Ovary (tissue), 3 donors: ENCODE data around the gene RERE.

ENCODE experiments used
- EP300 ChIP-seq: sonication (generic); formaldehyde crosslinking; IDR thresholded peaks from one replicate; pipeline ENCODE4 v1.6.1; 2017; ENCODE audit warnings: antibody characterized with exemption
- TF ChIP-seq, protein P1 (sequence below), 3 donors: fragments of 450-650 bp in 2 of 3; fragments of 200-600 bp in 1 of 3; IDR thresholded peaks; one replicate each; pipeline versions ENCODE4 v1.5.1 to v1.8.0; 2016 to 2022; ENCODE audit warnings: antibody characterized with exemption in 3 of 3, mild to moderate bottlenecking in 1 of 3
- donor health status: DM: no; HTN: no; CAD: no.

DNA sequence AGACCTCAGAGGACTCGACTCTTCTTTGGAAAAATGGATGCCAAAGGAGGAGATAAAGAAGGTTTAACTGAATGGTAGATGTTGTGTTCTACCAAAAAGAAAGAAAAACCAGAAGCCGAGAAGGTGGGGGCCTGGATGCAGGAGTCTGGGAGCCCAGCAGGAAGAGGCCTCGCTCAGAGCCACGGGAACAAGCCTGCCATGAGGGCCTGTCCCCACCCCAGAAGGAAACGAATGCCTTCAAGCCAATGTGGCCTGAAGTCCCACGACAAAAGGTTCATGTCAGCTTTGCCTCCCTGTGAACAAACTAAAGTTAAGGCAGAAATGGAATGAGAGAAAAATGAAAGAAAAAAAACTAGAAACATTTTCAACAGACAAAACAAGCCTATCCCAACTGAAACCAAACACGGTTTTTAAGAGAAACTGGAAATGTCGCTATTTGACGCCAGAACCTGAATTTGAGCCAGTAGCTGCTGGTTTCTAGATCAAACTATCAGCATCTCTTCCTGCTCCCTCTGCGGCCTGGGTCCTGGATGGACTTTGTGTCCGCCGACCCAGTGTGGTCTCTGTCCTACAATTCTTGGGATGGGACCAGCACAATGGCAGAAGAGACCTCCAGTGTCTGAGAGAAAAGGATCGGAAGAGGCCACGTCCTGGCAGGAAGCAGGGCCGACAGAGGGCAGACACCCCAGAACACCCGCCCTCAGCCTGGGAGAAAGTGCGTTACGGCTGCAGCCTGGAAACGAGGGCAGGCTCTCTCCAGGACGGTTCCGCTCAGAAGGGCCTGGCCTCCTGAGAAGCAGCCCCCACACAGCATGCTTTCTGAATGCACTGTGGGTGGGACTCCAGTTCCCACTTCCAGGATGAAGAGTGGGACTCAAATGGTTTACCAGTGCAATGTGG lies 464.3 kb downstream of the RERE start:
- TF ChIP-seq, protein P1, sequence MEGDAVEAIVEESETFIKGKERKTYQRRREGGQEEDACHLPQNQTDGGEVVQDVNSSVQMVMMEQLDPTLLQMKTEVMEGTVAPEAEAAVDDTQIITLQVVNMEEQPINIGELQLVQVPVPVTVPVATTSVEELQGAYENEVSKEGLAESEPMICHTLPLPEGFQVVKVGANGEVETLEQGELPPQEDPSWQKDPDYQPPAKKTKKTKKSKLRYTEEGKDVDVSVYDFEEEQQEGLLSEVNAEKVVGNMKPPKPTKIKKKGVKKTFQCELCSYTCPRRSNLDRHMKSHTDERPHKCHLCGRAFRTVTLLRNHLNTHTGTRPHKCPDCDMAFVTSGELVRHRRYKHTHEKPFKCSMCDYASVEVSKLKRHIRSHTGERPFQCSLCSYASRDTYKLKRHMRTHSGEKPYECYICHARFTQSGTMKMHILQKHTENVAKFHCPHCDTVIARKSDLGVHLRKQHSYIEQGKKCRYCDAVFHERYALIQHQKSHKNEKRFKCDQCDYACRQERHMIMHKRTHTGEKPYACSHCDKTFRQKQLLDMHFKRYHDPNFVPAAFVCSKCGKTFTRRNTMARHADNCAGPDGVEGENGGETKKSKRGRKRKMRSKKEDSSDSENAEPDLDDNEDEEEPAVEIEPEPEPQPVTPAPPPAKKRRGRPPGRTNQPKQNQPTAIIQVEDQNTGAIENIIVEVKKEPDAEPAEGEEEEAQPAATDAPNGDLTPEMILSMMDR (IDR thresholded peaks at IDR 0.05): no peak
- TF ChIP-seq EP300: no peak
